Epithelial cell of esophagus (primary cell): Measurements from ENCODE around the gene ADAMTS2.

Source experiments
- DNase-seq: peaks from one replicate; pipeline ENCODE4 v3.0.0; 2010; ENCODE audit warnings: low read depth
- H3K4me3 ChIP-seq: 2 replicates; pipeline ENCODE4 v1.5.1; 2011; ENCODE audit warnings: mild to moderate bottlenecking, low read length, control low read depth
- CTCF ChIP-seq: IDR thresholded peaks from 2 replicates; pipeline ENCODE4 v1.5.1; 2011; ENCODE audit warnings: low read depth, mild to moderate bottlenecking, low read length, control low read depth, inconsistent platforms; ENCODE audit not compliant: insufficient read depth; ENCODE audit errors: missing control alignments

The ADAMTS2 gene

GRCh38 chr5:179184521-179185050 is 160.7 kb downstream of the ADAMTS2 start:
- DNase-seq, result no peak
- H3K4me3 ChIP-seq, result no peak overlapping the region
- TF ChIP-seq CTCF, result no peak

DNA sequence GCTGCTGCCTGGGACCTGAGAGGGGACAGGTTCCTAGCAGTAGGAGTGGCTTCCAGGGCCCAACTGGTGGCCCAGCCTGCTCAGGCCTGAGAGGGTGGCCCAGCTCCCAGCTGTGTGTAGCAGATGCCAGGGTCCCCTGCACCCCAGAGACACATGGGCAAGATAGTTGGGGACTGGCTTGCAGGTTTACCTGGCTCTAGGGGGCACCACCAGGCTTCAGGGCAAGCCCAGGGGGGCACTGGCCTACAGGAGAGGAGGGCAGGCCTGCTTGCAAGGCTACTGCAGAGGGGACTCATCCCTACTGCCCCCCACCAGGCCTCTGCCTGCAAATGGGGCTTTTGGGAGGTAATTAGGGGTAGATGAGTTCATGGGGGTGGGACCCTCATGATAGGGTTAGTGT is 161.8 kb downstream of the ADAMTS2 start:
- DNase-seq, result no peak
- no peak overlapping the region for H3K4me3 ChIP-seq
- TF ChIP-seq CTCF, result no peak

GRCh38 chr5:179182601-179183000 is 162.7 kb downstream of the ADAMTS2 start:
- no peak for DNase-seq
- no peak overlapping the region for H3K4me3 ChIP-seq
- no peak for TF ChIP-seq CTCF

GRCh38 chr5:179181988-179182387 is 163.3 kb downstream of the ADAMTS2 start:
- H3K4me3 ChIP-seq, result no peak overlapping the region
- no peak for TF ChIP-seq CTCF
- no peak for DNase-seq

DNA sequence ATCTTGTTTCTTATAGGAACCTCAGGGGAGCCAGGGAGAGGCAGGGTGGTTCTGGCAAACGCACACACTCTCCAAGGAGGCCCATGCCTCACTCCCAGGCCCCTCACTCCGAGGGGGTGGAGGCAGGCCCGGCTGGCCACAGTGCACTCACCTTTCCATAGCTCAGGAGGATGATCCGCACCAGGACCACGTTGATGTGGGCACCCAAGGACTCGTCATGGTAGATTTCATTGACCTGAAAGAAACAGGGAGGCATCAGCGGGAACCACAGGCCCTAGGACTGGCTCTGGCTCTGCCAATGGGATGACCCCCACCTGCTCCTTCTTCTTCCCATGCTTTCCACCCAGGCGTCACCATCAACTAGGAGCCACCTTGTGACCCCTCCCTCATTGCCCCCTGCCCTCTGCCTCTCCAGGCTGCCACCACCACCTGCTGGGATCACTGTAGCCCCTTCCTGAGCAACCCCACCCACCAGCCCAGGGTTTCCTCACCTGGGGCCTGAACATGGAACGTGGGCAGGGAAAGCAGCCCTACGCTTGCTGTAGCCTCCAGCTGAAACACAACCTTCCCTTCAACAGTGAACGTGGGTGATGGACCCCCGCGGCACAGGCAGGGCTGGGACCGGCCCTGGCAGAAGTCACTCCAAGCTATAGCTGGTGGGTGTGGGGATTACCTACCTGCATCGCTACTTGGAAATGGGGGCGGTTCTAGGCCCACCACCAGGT is 164.2 kb downstream of the ADAMTS2 start:
- TF ChIP-seq CTCF, result no peak
- no peak for DNase-seq
- H3K4me3 ChIP-seq, result no peak overlapping the region

GRCh38 chr5:179180061-179180610 is 165.1 kb downstream of the ADAMTS2 start:
- TF ChIP-seq CTCF, result no peak
- no peak for DNase-seq
- H3K4me3 ChIP-seq, result no peak overlapping the region
